Colon (tissue), 2 donors: Measurements from ENCODE around the gene FCER1G.
"Not testable (repeated sequence)": the region's sequence is repeated elsewhere in the genome, so short reads cannot be mapped to it uniquely, and the experiment has no call there.

Experiments used
- FAIRE-seq: peaks from 2 replicates; lab custom pipeline; 2012; peaks lifted over from hg19 to GRCh38; lab: Jason Lieb, UNC
- donor health status: control.
- donor health status: control.

Gene FCER1G

GRCh38 chr1:161207173-161207572, 7.9 kb upstream of the FCER1G start:
- FAIRE-seq, result no peak

DNA sequence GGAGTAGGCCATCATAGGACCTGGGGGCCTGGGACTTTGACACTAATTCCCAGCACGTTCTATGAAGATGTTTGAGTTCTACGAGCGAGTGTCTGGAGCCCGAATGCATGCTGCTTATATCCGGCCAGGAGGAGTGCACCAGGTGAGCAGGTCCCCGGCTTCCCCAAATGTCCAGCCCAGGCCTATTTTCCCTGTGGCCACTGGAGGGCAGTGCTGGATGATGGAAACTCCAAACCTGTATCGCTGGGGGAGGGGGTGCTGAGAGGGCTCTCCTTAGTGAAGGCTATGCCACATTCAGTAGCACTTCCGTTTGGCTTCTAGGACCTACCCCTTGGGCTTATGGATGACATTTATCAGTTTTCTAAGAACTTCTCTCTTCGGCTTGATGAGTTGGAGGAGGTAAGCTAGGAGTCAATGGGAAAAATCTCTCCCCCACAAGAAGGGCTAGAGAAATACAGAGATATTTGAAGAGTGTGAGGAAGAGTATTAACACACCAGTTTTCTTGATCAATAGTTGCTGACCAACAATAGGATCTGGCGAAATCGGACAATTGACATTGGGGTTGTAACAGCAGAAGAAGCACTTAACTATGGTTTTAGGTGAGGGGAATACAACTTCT, 5.2 kb upstream of the FCER1G start:
- no peak for FAIRE-seq

DNA sequence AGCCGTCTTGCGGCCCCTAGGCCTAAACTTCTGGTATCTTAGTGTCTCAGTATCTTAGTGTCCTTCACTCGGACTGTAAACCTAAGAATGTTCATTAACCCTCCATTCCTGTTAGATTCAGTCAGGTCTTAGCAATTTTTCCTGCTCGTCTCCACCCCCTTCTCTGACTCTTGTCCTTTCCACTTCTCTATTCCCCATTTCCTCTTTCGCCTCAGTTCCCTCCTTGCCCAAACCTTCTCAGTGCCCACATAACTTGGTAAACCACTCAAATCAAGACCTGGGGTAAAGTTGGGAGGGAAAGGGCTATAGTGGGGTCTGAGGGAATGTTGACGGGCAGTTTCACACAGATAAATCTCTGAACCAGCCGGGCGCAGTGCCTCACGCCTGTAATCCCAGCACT, 726 bp upstream of the FCER1G start:
- no peak for FAIRE-seq

GRCh38 chr1:161216945-161217712, 2.0 kb downstream of the FCER1G start:
- FAIRE-seq, result no peak

GRCh38 chr1:161217831-161218230, 2.7 kb downstream of the FCER1G start:
- FAIRE-seq, result no peak

- no peak for FAIRE-seq
Measured at GRCh38 chr1:161218301-161219077, 3.4 kb downstream of the FCER1G start.

- no peak for FAIRE-seq
Measured at GRCh38 chr1:161219078-161219892, 4.2 kb downstream of the FCER1G start.

GRCh38 chr1:161220002-161220401, 4.9 kb downstream of the FCER1G start:
- no peak for FAIRE-seq

DNA sequence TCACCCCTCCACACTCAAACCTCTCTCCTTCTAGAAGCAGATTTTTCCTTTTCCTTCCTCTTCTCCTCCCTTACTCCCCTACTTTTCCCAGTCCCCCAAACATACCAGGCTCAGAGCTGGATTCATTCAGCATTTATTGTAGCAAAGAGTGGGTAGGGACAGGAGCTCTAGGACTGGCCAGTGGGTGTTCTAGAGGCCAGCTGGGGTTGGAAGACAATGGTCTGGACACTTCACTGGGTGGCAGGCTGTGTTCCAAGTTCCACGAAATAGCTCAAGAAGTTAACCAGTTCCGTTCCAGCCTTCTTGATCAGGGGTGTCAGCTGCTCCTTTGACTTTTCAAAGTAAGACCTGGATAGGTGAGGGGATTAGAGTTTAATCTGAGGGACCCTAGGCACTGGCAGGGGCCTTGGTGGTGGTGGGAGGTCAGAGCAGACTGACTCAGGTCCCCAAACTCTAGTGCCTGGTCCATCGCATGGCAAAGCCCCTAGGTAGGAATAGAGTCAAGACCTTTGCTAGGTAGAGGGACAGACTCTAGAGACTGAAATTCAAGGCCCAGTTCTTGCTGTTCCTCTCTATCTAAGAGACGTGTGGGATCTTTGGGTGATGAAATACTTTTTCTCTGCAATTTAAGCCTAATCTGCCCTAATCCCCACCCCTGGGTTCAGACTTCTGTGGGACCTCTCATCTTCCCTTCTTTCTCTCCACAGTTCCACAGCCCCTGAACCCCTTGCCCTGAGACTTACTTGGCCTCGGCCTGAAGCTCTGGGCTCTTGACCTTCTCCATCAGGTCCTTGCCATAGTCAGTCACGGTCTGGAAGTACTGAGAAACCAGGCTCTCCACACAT, 7.3 kb downstream of the FCER1G start:
- no peak for FAIRE-seq

GRCh38 chr1:161223805-161224694, 9.0 kb downstream of the FCER1G start:
- FAIRE-seq, result no peak

GRCh38 chr1:161224695-161225087, 9.6 kb downstream of the FCER1G start:
- FAIRE-seq, result not testable (repeated sequence)

DNA sequence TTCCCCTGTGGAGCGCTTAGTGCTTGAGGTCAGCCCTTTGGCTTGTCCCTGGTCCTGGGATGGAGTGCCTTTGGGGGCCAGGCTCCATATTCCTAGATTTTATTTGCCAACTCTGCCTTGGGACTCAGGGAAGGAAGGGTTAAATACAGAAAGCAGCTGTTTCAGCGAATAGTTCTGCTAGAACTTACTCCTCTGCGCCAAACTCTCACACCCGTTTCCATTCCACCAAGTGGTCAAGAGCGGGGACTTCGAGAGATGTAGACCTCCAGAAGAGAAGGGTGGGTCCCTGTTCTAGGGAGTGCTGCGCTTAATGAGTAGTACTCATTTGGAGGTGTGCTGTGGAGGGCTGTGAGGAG, 10.1 kb downstream of the FCER1G start:
- FAIRE-seq, result no peak

DNA sequence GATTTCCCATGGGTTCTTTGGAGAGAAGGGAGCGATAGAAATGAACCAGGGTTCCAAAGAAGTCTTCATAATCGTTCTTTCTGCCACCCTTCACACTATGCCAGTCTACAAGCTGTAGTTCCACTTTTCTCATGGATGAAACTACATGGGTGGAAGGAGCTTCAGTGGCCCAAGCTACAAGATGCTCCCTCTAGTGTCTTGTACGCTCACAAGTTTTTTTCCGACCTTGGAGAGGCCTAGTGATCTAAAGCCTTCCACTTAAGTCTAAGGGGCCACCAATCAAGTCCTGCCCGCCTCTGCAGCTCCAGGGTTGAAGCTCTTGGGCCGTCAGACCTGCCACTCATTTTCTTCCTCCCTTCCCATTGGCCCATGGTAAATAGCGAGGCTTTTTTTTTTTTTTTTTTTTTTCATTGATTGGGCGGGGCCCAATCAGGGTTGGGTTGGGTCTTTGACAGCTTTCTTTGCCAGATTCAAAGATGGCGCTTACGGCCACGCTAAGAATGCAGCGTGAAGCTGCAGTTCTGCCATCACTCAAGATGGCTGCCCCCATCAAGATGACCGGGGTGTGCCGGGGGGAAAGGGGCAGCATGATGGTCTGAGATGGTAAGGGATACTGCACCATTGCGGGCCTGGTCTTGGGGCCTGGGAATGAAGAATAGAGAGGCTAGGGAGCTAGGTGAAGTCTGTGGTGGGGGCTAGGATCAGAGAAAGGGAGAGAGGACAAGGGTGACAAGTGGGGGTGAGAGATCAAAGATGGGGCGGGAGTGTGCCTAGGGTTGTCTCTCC, 10.6 kb downstream of the FCER1G start, which contains the start of gene TOMM40L:
Gene TOMM40L, plus strand, starts transcription at position 527 of the 786 bp plus-strand sequence. CDS start 430 bp downstream, outside the sequence.
- FAIRE-seq, result peak; percentile 92

GRCh38 chr1:161226320-161226711, 11.2 kb downstream of the FCER1G start:
- FAIRE-seq, result no peak

GRCh38 chr1:161226759-161227158, 11.7 kb downstream of the FCER1G start:
- FAIRE-seq, result no peak

- no peak for FAIRE-seq
Measured at GRCh38 chr1:161227196-161227871, 12.2 kb downstream of the FCER1G start.

DNA sequence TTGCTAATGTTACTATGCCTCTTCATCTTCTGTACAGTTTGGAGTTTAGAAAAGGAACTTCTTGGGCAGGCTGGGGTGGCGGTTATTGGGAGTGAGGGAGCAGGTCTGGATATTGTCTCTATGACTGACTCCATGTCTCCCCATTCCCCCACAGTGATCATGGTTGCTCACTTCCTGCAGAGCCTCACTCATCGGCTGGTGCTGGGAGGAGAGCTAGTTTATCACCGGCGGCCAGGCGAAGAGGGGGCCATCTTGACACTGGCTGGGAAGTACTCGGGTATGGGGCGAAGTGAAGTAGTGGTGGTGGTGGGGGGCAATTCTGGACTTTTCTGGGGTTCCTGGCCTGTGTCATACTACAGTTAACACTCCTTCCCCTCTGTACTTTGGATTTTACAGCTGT, 12.9 kb downstream of the FCER1G start:
- FAIRE-seq, result no peak

DNA sequence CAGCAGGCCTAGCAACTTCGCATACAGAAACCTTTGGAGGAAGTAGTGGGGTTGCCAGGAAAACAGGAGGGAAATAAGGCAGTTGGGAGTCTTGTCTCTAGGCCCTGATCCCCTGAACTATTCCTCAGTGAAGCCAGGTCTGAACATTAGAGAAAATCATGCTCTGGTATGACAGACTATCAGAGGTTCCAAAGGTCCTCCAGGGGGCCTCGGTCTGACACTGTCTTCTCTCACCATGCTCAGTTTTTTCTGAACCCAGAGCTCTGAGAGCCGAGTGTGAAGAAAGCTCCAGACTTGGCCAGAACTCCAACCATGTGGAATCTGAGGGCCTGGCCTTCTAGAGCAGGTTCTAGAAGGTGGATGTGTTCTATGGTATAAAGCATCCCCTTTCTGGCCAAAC, 14.8 kb downstream of the FCER1G start:
- FAIRE-seq, result no peak

DNA sequence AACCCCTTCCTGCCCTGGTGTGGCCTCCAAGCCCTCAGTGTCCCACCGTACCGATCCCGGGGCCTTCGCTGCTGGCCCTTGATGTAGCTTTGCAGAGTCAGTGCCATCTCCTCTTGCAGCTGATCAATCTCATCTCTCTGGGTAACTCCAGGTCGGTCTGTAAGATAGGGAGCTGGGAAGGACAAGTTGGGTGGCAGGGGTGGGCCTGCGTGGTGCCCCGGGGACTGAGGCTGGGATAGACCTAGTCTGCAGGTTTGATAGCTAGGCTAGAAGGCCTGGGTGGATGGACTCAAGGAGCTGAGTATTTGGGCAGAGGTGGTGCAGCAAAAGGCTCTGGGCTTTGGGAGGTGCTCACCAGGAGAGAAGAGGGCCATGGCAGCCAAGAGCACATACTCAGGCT, 15.7 kb downstream of the FCER1G start:
- no peak for FAIRE-seq
